HG03378 (cell line): ENCODE data around the gene TUNAR.

ENCODE experiments used
- ATAC-seq: cut with Tn5 transposase; IDR thresholded peaks from one replicate; pipeline ENCODE4 v1.9.1; 2021; ENCODE audit warnings: mild to moderate bottlenecking, moderate library complexity; ENCODE audit not compliant: unreplicated experiment

The TUNAR gene

DNA sequence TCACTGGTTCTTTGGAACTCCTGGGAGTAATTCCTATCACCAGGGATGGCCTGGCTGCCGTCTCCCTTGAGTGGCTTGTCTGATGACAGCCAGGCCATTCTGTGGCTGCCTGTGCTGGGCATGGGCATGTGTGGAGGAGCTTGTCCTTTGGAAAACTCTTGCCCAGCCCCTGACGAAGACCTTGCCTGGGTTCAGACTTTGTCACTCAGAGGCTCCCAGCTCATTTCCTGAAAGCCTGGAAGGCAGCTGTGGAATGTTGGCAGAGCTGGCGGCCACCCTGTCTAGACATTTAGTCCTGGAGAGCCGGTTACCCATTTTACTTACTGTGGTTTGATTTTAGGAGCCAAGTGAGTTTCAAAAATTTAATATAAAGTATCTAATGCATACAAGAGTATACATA is 34.0 kb downstream of the TUNAR start:
- ATAC-seq: no peak

DNA sequence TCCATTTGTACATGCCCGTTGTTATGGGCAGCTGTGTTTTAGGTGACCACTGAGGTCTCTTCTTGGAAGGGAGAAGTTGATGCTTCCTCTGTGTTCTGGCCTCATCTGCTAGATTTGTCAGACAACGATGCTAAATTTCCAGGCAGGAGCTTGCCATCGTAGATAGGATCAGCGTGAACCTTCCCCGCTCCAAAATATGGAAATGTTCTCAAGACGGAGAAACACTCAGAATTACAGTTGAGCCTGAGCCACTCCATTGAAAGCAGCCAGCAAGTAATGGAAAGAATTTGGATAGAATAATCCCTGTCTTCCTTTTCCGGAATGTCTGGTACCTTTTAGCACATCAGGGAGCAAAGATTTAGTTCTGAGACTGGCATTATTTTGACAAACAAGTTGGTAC is 34.8 kb downstream of the TUNAR start:
- ATAC-seq: no peak

DNA sequence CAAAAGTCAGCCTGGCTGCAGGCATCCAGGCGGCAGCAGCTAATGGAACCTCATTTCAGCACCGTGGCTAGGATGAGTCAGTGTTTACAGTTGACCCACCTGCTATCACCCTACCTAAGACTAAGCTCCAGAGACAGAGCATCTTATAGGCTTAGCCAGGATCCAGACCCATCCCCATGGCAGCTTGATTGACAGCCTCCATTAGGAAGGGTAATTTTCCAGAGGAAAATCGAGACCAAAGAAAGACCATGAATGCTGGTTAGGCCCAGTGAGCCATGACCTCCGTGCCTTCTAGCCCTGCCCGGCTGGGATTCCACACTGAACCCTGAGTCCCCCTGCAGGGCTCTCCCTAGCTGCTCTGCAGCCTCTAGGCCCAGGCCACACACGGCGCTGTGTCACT is 38.7 kb downstream of the TUNAR start:
- ATAC-seq: no peak

DNA sequence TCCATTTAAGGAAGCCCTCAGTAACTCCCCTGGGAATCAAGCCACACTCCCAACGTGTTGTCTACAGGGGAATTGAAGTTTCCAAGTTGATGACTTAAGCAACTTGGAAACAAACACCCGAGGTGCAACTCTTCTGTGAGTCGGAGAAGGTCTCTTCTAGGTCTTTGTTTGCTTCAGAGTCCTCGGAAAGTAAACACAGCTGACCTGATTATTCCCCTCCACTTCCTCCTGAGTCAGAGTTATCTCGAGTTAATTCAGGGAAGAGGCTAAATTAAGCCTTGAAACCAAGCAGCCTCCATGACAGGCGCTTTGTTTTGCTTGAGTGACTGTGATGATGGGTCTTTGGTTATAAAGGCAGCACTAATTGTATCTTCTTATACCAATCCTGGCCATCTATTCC is 41.8 kb downstream of the TUNAR start:
- no peak for ATAC-seq

DNA sequence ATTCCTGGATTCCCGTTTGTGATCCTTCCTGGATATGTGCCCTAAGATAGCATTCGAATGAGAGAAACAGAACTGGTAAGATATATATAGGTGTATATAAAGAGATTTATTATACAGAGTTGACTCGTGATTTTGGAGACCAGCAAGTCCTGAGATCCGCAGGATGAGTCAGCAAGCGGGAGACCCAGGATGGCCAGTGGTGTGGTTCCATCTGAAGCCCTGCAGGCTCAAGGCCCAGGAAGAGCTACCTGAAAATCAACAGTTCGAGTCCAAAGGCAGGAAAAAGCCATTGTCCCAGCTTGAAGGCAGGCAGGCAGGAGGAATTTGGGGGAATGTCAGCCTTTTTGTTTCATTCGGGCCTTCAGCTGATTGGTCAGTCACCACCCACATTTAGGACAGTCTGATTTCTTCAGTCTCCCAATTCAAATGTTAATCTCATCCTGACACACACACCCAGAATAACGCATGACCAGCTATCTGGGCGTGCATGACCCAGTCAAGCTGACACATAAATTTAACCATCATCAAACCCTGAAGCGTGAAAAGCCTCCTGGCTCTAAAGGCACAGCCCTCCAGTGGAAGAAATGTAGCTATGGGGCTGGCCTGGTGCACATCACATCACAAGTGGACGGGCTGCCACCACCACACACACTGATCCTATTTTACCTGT is 44.3 kb downstream of the TUNAR start:
- no peak for ATAC-seq

DNA sequence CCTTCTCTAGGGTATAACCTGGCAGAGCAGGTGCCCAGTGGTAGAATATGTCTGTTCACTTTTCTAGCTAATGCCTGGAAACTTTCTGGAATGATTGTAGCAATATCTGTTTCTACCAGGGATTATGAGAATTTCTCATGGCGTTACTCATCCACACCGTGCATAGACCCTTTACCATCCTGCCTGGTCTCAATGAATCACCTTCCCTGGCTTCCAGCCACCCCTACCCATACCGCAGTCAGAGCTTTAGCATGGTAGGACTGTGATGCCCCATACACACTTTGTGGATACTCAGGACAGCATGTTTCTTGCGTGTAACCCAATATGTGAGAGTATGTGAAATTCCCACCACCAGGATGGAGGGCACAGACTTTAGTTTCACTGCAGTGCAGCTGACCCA is 45.4 kb downstream of the TUNAR start:
- no peak for ATAC-seq

DNA sequence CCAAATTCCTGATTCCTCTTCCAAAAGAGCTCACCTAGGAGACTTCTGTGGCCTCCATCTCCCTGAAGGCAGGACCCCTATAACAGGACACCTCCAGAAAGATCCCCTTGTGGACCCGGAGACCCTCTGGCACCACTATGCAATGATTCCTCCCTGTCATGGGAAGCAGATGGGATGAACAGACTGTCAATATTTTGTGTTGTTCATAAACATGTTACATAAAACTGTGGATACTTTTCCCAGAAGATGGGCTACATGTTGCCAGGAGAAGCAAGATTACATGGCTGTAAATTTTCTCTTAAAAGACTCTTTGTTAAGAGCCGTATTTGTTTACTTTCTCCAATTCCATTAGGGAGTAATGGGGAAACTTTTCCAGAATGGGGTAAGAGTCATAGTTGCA is 52.1 kb downstream of the TUNAR start:
- no peak for ATAC-seq

DNA sequence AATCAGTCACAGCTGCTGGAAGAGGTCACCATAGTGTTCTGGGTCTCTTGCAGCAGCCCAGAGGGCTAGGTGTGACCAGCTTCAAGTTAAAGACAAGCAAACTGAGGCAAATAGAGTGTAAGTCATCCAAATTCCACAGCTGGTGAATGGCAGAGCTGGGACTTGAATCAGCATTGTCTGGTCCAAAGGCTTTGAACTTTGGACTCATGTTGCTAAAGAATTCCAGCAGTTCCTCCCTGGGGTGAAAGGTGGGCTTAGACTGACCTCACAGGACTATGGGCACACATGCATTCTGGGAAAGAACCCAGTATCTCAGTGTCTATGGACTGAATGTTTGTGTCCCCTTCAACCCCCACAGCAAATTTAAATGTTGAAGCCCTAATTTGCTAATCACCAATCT is 54.8 kb downstream of the TUNAR start:
- no peak for ATAC-seq

DNA sequence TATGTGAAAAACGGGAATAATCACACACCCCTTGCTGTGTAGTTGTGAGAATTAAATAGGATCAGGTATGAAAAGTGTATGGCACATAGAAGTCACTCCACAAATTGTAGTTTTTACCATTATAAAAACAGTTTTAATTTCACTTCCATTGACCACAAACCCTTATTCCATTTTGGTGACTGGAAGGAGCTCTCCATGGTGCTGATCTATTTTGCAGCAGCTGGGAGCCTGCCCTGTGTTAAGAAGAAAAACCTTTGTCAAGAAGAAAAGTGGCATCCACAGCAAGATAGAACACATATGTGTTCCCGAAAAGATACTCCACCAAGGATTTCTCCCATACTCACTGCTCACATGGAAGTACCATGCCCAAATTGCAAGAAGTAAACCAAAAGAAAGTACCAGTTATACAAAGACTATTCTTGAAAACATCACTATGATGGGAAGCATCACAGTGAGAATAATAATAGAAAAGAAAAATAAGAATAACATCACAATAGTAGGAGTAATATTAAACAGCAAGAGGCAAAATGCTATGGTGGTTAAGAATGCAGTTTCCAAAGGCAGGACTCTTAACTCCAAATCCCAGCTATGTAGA is 58.7 kb downstream of the TUNAR start:
- ATAC-seq: no peak

DNA sequence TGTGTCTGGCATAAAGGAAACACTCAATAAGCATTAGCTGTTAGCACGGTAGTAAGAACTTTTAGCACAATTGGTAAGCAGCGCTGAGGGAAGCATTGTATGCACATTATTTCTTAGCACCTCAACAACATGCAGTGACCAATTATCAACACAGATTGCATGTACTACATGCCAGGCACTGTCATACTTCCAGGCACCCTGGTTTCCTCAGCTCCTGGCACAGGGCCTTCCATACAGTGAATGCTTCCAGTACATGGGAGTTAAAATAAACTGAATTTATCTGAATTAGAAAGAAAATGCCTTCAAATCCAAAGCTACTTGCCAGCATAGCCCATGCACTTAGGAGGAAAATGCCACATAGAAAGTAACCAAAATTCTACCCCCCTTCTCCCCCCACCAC is 59.4 kb downstream of the TUNAR start:
- no peak for ATAC-seq

DNA sequence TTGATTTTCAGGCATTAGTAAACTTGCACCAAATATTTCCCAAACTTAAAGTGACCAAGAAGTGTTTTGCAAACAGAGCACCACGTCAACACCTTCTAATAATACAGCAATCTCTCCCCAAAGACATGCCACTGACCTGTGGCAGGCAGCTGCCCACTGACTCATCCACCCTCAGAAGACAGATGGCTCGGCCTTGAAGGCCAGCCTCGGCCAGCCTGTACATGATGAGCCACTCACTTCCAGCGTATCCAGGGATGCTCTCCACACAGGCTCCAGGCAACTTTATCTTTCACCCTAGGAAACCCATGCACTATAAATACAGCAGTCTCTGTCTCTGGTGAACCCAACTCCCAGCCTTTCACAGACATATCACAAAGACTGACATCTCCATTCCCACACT is 62.7 kb downstream of the TUNAR start:
- ATAC-seq: no peak

DNA sequence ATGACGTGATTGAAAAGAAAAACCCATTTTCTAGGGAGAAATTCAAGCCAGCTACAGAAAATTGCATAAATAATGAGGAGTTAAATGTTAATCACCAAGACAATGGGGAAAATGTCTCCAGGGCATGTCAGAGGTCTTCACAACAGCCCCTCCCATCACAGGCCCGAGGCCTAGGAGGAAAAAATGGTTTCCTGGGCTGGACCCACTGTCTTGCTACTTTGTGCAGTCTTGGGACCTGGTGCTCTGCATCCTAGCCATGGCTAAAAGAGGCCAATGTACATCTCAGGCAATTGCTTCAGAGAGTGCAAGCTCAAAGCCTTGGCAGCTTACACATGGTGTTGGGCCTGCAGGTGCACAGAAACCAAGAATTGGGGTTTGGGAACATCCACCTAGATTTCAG is 65.3 kb downstream of the TUNAR start:
- ATAC-seq: no peak

DNA sequence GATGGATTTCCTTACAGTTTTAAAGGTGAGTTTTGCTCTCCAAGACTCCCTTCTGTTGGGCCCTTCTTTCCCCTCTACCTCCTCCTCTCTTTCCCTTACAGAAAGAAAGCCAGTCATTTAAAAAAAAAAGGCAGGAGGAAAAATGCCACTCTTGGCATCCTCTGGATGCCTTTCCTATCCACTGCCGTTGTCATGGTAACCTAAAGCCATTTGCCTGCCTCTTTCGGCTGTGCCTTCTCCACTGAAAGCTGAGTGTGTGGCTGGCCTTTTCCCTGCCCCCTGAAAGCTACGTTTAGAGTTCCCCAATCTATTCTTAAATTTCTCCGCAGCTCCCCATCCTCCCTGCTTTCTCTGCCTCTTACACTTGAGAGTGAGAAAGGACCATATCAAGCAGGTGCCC is 67.1 kb downstream of the TUNAR start:
- ATAC-seq: no peak

DNA sequence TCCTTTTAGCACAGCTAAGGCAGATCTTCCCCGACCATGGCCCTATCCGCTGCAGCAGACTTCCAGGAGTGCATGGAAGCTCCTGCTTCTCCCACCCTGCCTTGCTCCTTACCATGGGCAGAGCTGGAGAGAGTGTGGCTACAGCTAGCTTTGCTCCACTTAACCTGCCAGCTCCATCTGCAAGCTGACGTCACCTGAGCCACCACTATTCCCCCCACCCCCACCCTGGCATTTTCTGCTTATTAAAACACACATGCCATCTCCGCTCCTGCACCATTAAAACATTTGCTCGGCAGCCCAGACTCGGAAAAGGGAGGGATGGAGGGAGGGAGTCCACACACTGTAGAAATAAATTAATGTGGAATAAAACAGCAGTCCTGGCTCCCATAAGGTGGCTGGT is 67.8 kb downstream of the TUNAR start:
- ATAC-seq: no peak

DNA sequence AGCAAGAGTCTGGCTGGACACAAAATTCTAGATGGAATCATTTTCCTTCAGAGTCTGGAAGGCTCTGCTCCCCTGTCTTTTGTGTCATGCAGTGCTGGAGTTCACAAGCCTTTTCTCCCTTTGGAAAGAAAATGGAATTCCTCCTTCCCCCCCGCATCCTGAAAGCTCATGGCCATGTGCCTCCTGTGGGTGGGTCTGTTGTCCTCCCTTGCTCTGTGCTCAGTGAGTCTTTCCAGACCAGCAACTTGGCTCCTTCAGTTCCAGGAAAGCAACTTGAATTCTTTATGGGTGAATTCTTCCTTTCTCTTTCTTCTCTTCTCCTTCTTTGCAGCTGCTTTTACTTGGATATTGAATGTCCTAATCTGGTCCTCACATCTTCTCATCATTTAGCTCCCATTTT is 70.2 kb downstream of the TUNAR start:
- ATAC-seq: no peak

DNA sequence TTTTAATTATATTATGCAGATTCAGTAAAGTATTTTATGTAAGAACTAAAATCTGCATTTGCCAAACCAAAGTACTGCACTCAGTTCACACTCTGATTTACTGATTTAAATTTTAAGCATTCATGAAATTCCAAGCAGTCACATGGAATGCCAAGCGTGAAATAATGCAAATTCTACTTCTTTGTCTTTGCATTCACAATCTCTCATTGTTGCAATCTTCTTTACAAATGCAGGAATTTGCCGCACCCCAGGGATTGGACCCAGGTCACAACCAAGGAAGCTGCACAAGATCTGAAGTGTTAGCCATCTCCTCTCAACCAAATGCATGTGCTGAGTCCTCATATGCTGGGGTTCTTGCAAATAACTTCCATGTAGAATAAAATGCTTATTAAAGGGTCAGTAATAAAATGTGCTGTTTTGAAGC is 71.9 kb downstream of the TUNAR start:
- no peak for ATAC-seq

DNA sequence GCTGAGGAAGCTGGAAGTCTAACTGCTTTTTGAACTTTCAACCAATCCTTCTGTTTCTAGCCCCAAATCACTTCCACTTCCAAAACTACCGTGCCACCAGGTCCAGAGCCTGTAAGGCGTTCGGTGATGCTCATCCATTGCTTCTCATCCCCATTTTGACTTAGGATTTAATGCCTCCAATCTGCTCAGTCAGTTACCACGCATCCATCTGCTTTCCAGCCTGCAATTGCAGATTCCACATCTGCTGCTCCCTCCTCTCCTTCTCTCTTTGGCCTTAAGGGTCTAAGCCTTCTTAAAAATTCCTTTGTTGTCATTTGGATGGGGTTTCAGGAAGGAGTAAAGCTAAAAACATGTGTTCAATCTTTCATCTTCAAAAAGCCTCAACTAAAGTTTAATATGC is 74.7 kb downstream of the TUNAR start:
- no peak for ATAC-seq

DNA sequence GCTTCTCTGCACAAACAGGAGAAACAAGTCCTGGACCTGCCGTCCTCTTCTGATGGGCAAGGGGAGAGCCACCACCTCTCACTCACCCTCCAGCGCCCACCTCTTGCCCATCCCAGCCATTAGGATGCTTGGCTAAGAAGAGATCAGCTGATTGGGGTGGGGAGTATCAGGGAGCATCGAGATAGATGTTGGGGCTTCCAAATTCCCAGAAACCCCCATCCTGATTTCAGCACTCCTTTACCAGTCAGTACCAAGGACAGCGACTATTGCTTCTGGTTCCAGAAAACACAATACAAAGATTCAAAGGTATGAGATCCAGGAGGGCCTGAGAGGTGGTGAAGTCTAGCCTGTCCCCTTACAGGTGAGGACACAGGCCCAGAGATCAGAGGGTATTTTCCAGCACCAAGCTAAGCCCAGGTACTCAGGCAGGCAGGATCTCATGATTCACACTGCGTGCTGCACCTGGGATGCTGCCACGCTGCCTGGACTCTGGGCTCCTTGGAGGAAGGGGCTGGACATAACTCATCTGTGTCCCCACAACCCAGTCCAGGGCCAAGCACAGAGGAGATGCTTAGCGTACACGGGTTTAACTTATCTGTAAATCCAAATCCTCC is 76.6 kb downstream of the TUNAR start:
- no peak for ATAC-seq

DNA sequence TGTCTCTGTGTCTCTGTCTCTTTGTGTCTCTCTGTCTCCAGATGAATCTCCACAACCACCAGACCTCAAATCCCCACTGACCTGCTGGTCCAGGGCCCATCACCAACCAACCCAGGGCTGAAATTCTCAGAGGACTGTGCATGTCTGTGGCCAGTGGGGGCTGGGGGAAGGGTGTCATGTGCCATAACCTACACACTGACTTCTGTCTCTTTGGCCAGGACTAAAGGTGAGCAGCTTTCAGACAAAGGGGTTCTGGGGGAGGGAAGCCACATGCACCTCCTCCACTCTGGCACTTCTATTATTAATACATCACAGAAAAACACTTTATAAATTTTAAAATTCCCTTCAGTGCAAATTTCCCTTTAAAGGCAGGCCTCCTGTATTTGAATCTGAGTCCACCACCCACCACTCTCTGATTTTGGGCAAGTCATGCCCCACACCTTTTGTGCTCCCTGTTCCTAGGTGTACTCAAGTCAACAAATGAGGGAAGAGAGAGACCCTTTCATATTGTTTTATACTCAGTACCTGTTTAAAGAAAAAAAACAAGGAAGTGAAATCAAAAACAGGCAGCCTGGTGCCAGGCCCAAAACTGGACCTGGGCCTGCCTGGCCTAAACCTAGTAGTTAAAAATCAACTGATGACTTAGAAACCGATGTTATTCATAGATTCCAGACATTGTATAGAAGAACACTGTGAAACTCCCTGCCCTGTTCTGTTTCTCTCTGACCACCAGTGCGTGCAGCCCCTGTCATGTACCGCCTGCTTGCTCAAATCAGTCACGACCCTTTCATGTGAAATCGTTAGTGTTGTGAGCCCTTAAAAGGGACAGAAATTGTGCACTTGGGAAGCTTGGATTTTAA is 80.2 kb downstream of the TUNAR start:
- ATAC-seq: no peak

DNA sequence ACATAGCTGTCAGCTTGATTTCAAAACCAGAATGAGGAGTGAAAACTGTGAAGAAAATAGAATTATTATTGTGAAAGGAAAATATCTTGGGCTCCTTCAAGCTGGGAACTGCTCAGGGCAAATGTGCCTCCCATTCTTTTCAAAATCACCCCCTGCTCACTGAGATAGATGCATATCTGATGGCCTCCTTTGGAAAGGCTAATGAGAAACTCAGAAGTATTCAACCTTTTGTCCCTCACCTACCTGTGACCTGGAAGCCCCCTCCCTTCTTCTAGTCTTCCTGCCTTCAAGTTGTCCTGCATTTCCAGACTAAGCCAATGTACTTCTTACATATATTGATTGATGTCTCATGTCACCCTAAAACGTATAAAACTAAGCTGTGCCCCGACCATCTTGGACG is 81.5 kb downstream of the TUNAR start:
- no peak for ATAC-seq

DNA sequence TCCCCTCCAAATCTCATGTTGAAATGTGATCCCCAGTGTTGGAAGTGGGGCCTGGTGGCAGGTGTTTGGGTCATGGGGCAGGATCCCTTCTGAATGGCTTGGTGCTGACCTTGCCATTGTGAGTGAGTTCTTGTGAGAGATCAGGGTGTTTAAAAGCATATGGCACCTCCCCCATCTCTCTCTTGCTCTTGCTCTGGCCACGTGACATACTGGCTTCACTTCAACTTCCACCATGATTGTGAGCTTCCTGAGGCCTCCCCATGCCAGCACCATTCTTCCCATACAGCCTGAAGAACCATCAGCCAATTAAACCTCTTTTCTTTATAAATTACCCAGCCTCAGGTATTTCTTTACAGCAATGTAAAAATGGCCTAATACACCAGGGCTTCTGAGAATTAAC is 82.7 kb downstream of the TUNAR start:
- ATAC-seq: no peak

DNA sequence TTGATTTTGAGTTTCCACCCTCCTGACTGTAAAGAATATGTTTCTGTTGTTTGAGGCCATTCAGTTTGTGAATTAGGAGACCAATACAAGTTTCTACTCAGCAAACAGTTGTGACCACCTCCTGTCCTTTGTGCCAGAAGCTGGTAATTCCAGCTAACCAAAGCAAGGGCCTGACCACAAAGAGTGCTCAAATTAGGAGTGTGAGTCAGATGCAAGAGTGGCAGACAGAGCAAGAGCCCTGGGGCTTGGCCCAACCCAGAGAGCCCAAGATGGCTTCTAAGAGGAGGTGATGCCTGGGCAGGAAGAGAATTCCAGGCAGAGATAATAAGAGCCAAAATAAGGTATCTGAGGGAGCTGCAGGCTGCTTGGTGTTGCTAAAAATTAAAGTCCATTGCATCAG is 84.8 kb downstream of the TUNAR start:
- no peak for ATAC-seq
